PC-9 (cell line): ENCODE results near the gene TMEM132D. TPM values are rescaled to one million over a fixed set of nuclear protein-coding genes. Genes with fewer than 3 reads are reported as not detected.

Experiments used
- BruUV-seq: library from RNA; stranded (reverse); fragments of 400-500 nt; replicated peaks from 2 replicates; lab custom pipeline; 2021; lab: Mats Ljungman, UMichigan
- CTCF ChIA-PET: fragments of 300-600 bp; sonication (Branson Sonifier 250); formaldehyde crosslinking; loops from one replicate; lab custom pipeline; 2022; ENCODE audit warnings: antibody characterized with exemption; lab: Charles Lee
- POLR2A ChIA-PET: fragments of 300-600 bp; sonication (Branson Sonifier 250); formaldehyde crosslinking; loops from one replicate; lab custom pipeline; 2022; ENCODE audit warnings: antibody characterized with exemption; ENCODE audit not compliant: unreplicated experiment; lab: Charles Lee
- DNase-seq, 2 experiments: peaks; one replicate each; pipeline versions ENCODE4 v3.0.0 to v3.0.0-alpha.2; 2015 to 2022; ENCODE audit warnings: mixed read lengths in 1 of 2
- H2AFZ ChIP-seq: fragments of 200-600 bp; sonication (generic); 2 replicates; pipeline ENCODE4 v1.8.1; 2017; ENCODE audit warnings: antibody characterized with exemption
- H3F3A ChIP-seq: fragments of 200-600 bp; sonication (generic); 2 replicates; pipeline ENCODE4 v1.8.1; 2017; ENCODE audit warnings: antibody characterized with exemption, mild to moderate bottlenecking, low read depth; ENCODE audit not compliant: insufficient read depth
- H3K27ac ChIP-seq: fragments of 200-600 bp; sonication (generic); 2 replicates; pipeline ENCODE4 v1.6.1; 2016; ENCODE audit warnings: mixed run types
- H3K27me3 ChIP-seq: fragments of 200-600 bp; sonication (generic); 2 replicates; pipeline ENCODE4 v1.6.1; 2016; ENCODE audit warnings: low read depth, mixed run types; ENCODE audit not compliant: insufficient read depth
- H3K36me3 ChIP-seq: fragments of 200-600 bp; sonication (generic); 2 replicates; pipeline ENCODE4 v1.6.1; 2016; ENCODE audit warnings: low read depth, mixed run types
- H3K4me1 ChIP-seq: fragments of 200-600 bp; sonication (generic); replicated peaks from 2 replicates; pipeline ENCODE4 v1.6.1; 2016; ENCODE audit warnings: mixed run types; ENCODE audit not compliant: insufficient read depth
- H3K4me2 ChIP-seq: fragments of 200-600 bp; sonication (generic); 2 replicates; pipeline ENCODE4 v1.6.1; 2017; ENCODE audit warnings: mixed run types
- H3K4me3 ChIP-seq: fragments of 200-600 bp; sonication (generic); 2 replicates; pipeline ENCODE4 v1.6.1; 2016; ENCODE audit warnings: mixed run types
- H3K79me2 ChIP-seq: fragments of 200-600 bp; sonication (generic); 2 replicates; pipeline ENCODE4 v1.6.1; 2017; ENCODE audit warnings: low read depth, mixed run types
- H3K9me2 ChIP-seq: fragments of 200-600 bp; sonication (generic); 2 replicates; pipeline ENCODE4 v1.8.1; 2017; ENCODE audit warnings: mild to moderate bottlenecking; ENCODE audit not compliant: insufficient read depth
- H3K9me3 ChIP-seq: fragments of 200-600 bp; sonication (generic); 2 replicates; pipeline ENCODE4 v1.8.1; 2016; ENCODE audit warnings: low read depth; ENCODE audit not compliant: insufficient read depth
- H4K20me1 ChIP-seq: fragments of 200-600 bp; sonication (generic); 2 replicates; pipeline ENCODE4 v1.8.1; 2017; ENCODE audit not compliant: insufficient read depth
- CTCF ChIP-seq: fragments of 200-600 bp; sonication (generic); conservative IDR thresholded peaks from 2 replicates; pipeline ENCODE4 v1.6.1; 2017; ENCODE audit warnings: mixed run types, antibody characterized with exemption, mild to moderate bottlenecking, moderate library complexity
- EZH2 ChIP-seq: fragments of 200-600 bp; sonication (generic); IDR thresholded peaks from 2 replicates; pipeline ENCODE4 v1.8.0; 2017; ENCODE audit warnings: antibody characterized with exemption, low read depth
- intact Hi-C: fragments of 100-400 bp; cut with micrococcal nuclease; formaldehyde crosslinking; loops from one replicate; pipeline ENCODE4 v1.10.0; 2022; ENCODE audit not compliant: unreplicated experiment
- total RNA-seq: library from RNA; stranded (reverse); gene quantifications from 2 replicates; pipeline ENCODE4 v1.2.3, GENCODE V29; 2021

Gene TMEM132D
- total RNA-seq, 1 experiment from 2014 or later, result not detected

- Histone ChIP-seq H3K36me3 (no peaks in the 10 kb centered on the region), H3K4me2 (no peak overlapping the region), H3K27ac (no peak overlapping the region), H3K9me2 (no peaks in the 10 kb centered on the region), H3K4me3 (no peak overlapping the region), H4K20me1 (no peaks in the 10 kb centered on the region), H2AFZ (no peak overlapping the region), H3K79me2 (no peaks in the 10 kb centered on the region), H3K9me3 (no peaks in the 10 kb centered on the region), H3K27me3 (peaks cover 8% of the 10 kb centered on the region), H3F3A (no peaks in the 10 kb centered on the region), H3K4me1 (no peaks in the 10 kb centered on the region)
- POLR2A ChIA-PET, result no interaction called here
- intact Hi-C loops, result no loop called here
- TF ChIP-seq EZH2 (no peak), CTCF (no peak)
- BruUV-seq, result no TSS peak
- DNase-seq, result no peak
- CTCF ChIA-PET, result no interaction called here
Observed at GRCh38 chr12:129446696-129447095, 457.1 kb downstream of the TMEM132D start.

GRCh38 chr12:129440278-129440677 lies 463.5 kb downstream of the TMEM132D start:
- H3K9me3 ChIP-seq, result no peaks in the 10 kb centered on the region
- ChIA-PET POLR2A (no interaction called here), CTCF (no interaction called here)
- intact Hi-C loops, result no loop called here
- no TSS peak for BruUV-seq
- no peaks in the 10 kb centered on the region for H3K36me3 ChIP-seq
- H3K27ac ChIP-seq, result no peak overlapping the region
- H3K4me2 ChIP-seq, result no peak overlapping the region
- H3K9me2 ChIP-seq, result no peaks in the 10 kb centered on the region
- peaks cover 11% of the 10 kb centered on the region for H3K27me3 ChIP-seq
- no peaks in the 10 kb centered on the region for H4K20me1 ChIP-seq
- H2AFZ ChIP-seq, result no peak overlapping the region
- H3F3A ChIP-seq, result no peaks in the 10 kb centered on the region
- no peak for TF ChIP-seq CTCF
- no peak for TF ChIP-seq EZH2
- DNase-seq, result no peak
- H3K79me2 ChIP-seq, result no peaks in the 10 kb centered on the region
- no peaks in the 10 kb centered on the region for H3K4me1 ChIP-seq
- H3K4me3 ChIP-seq, result no peak overlapping the region

- Histone ChIP-seq H3K9me3 (no peaks in the 10 kb centered on the region), H4K20me1 (no peaks in the 10 kb centered on the region), H3K27ac (no peak overlapping the region), H3K4me1 (no peaks in the 10 kb centered on the region), H3F3A (no peaks in the 10 kb centered on the region), H3K9me2 (no peaks in the 10 kb centered on the region), H3K36me3 (no peaks in the 10 kb centered on the region), H3K4me3 (no peak overlapping the region), H3K79me2 (no peaks in the 10 kb centered on the region), H3K4me2 (no peak overlapping the region), H3K27me3 (no peaks in the 10 kb centered on the region), H2AFZ (no peak overlapping the region)
- intact Hi-C loops, result no loop called here
- BruUV-seq, result no TSS peak
- CTCF ChIA-PET, result no interaction called here
- TF ChIP-seq EZH2 (no peak), CTCF (no peak)
- POLR2A ChIA-PET, result no interaction called here
- no peak for DNase-seq
Observed at GRCh38 chr12:129434790-129435189, 469.0 kb downstream of the TMEM132D start.
